Natural killer cell (primary cell): ENCODE measurements around the gene PITX1. TPM values are rescaled to one million over a fixed set of nuclear protein-coding genes. Genes with fewer than 3 reads are reported as not detected.

Experiments
- ATAC-seq, 3 donors: fragments of 150-1000 bp in 2 of 3; fragments of 200-7000 bp in 1 of 3; cut with Tn5 transposase; 1 replicate in 1 of 3; 2 replicates in 2 of 3; pipeline ENCODE4 v1.10.0; 2021; ENCODE audit warnings: mild to moderate bottlenecking in 2 of 3, moderate library complexity in 2 of 3
- DNase-seq, 2 donors: peaks; one replicate each; pipeline versions ENCODE4 v3.0.0 to v3.0.0-alpha.2; 2013 to 2021; ENCODE audit warnings: mixed read lengths in 1 of 2
- H3K27ac ChIP-seq: one replicate; pipeline ENCODE4 v1.5.1; 2013; ENCODE audit warnings: mild to moderate bottlenecking, low read length
- H3K27me3 ChIP-seq: one replicate; pipeline ENCODE4 v1.6.1; 2013; ENCODE audit warnings: low read length; ENCODE audit not compliant: control insufficient read depth, insufficient read depth
- H3K36me3 ChIP-seq: one replicate; pipeline ENCODE4 v1.6.1; 2013; ENCODE audit warnings: low read length; ENCODE audit not compliant: control insufficient read depth, insufficient read depth
- H3K4me1 ChIP-seq: one replicate; pipeline ENCODE4 v1.6.1; 2013; ENCODE audit warnings: low read length; ENCODE audit not compliant: control insufficient read depth, insufficient read depth
- H3K4me3 ChIP-seq: one replicate; pipeline ENCODE4 v1.5.1; 2013; ENCODE audit warnings: low read length
- H3K9me3 ChIP-seq: one replicate; pipeline ENCODE4 v1.6.1; 2013; ENCODE audit warnings: low read length; ENCODE audit not compliant: control insufficient read depth, insufficient read depth
- H3K27ac Mint-ChIP-seq, 2 donors: one replicate each; pipeline ENCODE4 v1.8.0; 2022; ENCODE audit warnings: mild to moderate bottlenecking in 2 of 2, mixed read lengths in 2 of 2, moderate library complexity in 1 of 2
- H3K27me3 Mint-ChIP-seq, 2 donors: one replicate each; pipeline ENCODE4 v1.8.0; 2022; ENCODE audit warnings: low read depth in 2 of 2, mixed read lengths in 2 of 2
- H3K36me3 Mint-ChIP-seq: one replicate; pipeline ENCODE4 v1.8.0; 2022; ENCODE audit warnings: mixed read lengths
- H3K4me1 Mint-ChIP-seq, 2 donors: one replicate each; pipeline ENCODE4 v1.8.0; 2022; ENCODE audit warnings: mixed read lengths in 2 of 2
- H3K4me3 Mint-ChIP-seq: one replicate; pipeline ENCODE4 v1.8.0; 2022; ENCODE audit warnings: mild to moderate bottlenecking, moderate library complexity, mixed read lengths
- H3K9me3 Mint-ChIP-seq, 2 donors: one replicate each; pipeline ENCODE4 v1.8.0; 2022; ENCODE audit warnings: mixed read lengths in 2 of 2
- WGBS: methylation state at CpG from one replicate; pipeline ENCODE4 v1.1.7; 2013; ENCODE audit warnings: missing lambda C conversion rate; ENCODE audit not compliant: insufficient coverage; 5-methylcytosine and 5-hydroxymethylcytosine counted together
- intact Hi-C: fragments of 100-400 bp; cut with micrococcal nuclease; formaldehyde crosslinking; loops from one replicate; pipeline ENCODE4 v1.14.2; 2022
- total RNA-seq, 4 donors: library from RNA; stranded (reverse); fragments of 120-200 nt in 1 of 4; gene quantifications; one replicate each; pipeline versions ENCODE4 v1.2.3 to v1.2.4, GENCODE V29; 2013 to 2022
- TF ChIP-seq, protein P1 (sequence below): fragments of 200-600 bp; IDR thresholded peaks from one replicate; pipeline ENCODE4 v1.8.0; 2022; ENCODE audit warnings: antibody characterized with exemption

Gene PITX1
- total RNA-seq, 3 donors from 2014 or later (not counting 1 experiment from before 2014, with no cell fraction given): not detected

DNA sequence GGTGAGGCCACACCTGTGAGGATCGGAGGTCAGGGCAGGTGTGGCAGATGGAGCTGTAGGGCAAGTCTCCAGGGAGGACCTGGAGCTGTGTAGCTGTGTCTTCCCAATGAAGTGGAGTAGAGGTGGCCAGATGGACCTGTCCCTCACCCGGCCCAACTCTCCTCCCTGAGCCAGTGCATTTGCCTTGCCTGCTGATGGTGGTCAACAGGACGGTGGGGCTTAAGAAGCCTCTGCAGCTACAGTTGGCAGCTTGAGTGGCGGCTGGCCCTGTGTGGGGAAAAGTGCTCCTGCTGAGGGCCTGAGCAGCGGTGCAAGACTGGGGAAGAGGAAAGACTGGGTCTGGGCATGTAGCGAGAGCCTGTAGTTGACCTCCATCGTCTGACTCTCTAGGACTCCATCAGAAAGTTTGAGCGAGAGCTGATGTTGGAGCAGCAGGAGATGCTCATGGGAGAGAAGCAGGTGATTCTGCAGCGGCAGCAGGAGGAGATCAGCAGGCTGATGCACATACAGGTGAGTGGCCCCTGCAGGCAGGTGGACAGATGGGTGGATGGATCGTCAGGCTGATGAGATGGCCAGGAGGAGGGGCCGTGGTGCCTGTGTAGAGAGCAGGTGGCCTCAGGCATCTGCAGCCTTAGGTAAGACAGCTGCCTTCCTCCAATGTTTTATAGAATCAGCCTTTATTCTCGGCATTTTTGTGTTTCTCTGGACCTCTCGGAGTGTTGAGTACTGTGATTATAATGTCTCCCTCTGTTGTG, 24.9 kb downstream of the PITX1 start:
- H3K27ac Mint-ChIP-seq: no peak overlapping the region
- H3K27me3 Mint-ChIP-seq: no peaks in the 10 kb centered on the region
- H3K27me3 ChIP-seq: no peaks in the 10 kb centered on the region
- TF ChIP-seq, protein P1, sequence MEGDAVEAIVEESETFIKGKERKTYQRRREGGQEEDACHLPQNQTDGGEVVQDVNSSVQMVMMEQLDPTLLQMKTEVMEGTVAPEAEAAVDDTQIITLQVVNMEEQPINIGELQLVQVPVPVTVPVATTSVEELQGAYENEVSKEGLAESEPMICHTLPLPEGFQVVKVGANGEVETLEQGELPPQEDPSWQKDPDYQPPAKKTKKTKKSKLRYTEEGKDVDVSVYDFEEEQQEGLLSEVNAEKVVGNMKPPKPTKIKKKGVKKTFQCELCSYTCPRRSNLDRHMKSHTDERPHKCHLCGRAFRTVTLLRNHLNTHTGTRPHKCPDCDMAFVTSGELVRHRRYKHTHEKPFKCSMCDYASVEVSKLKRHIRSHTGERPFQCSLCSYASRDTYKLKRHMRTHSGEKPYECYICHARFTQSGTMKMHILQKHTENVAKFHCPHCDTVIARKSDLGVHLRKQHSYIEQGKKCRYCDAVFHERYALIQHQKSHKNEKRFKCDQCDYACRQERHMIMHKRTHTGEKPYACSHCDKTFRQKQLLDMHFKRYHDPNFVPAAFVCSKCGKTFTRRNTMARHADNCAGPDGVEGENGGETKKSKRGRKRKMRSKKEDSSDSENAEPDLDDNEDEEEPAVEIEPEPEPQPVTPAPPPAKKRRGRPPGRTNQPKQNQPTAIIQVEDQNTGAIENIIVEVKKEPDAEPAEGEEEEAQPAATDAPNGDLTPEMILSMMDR: no peak
- DNase-seq (no peak), ATAC-seq (no peak)
- H3K36me3 Mint-ChIP-seq: no peaks in the 10 kb centered on the region
- H3K27ac ChIP-seq: no peak overlapping the region
- intact Hi-C loops: no loop called here
- no peaks in the 10 kb centered on the region for H3K4me1 ChIP-seq
- no peaks in the 10 kb centered on the region for H3K4me1 Mint-ChIP-seq
- no peak overlapping the region for H3K4me3 Mint-ChIP-seq
- no peaks in the 10 kb centered on the region for H3K36me3 ChIP-seq
- WGBS: 92% methylated on average over 12 of the region's 13 CpGs
- no peak overlapping the region for H3K4me3 ChIP-seq
- H3K9me3 Mint-ChIP-seq: no peaks in the 10 kb centered on the region
- H3K9me3 ChIP-seq: no peaks in the 10 kb centered on the region

- intact Hi-C loops: no loop called here
- Histone ChIP-seq H3K27ac (no peak overlapping the region), H3K36me3 (no peaks in the 10 kb centered on the region), H3K4me1 (no peaks in the 10 kb centered on the region), H3K27me3 (no peaks in the 10 kb centered on the region), H3K9me3 (no peaks in the 10 kb centered on the region), H3K4me3 (no peak overlapping the region)
- no peak for ATAC-seq
- WGBS: 90% methylated on average over 8 of the region's 8 CpGs
- Mint-ChIP-seq H3K27ac (no peak overlapping the region), H3K27me3 (no peaks in the 10 kb centered on the region), H3K4me1 (no peaks in the 10 kb centered on the region), H3K9me3 (no peaks in the 10 kb centered on the region), H3K36me3 (no peaks in the 10 kb centered on the region), H3K4me3 (no peak overlapping the region)
- DNase-seq: no peak
- TF ChIP-seq, protein P1: no peak
These were observed 25.5 kb downstream of the PITX1 start for GRCh38 chr5:135008556-135008955.

- TF ChIP-seq, protein P1: no peak
- Histone ChIP-seq H3K4me3 (no peak overlapping the region), H3K4me1 (no peaks in the 10 kb centered on the region), H3K27ac (no peak overlapping the region), H3K27me3 (no peaks in the 10 kb centered on the region), H3K9me3 (no peaks in the 10 kb centered on the region), H3K36me3 (no peaks in the 10 kb centered on the region)
- no peaks in the 10 kb centered on the region for H3K27me3 Mint-ChIP-seq
- H3K9me3 Mint-ChIP-seq: no peaks in the 10 kb centered on the region
- H3K4me1 Mint-ChIP-seq: no peaks in the 10 kb centered on the region
- DNase-seq: no peak
- WGBS: 78% methylated on average over 11 of the region's 11 CpGs
- H3K4me3 Mint-ChIP-seq: no peak overlapping the region
- H3K27ac Mint-ChIP-seq: no peak overlapping the region
- intact Hi-C loops: no loop called here
- no peak for ATAC-seq
- no peaks in the 10 kb centered on the region for H3K36me3 Mint-ChIP-seq
These were observed 26.2 kb downstream of the PITX1 start for GRCh38 chr5:135007749-135008363.
